K562 (cell line): Measurements from ENCODE around the gene STAB1. TPM values are rescaled to one million over a fixed set of nuclear protein-coding genes. Genes with fewer than 3 reads are reported as not detected.

Source experiments
- ATAC-seq: fragments of 200-7000 bp; cut with Tn5 transposase; 3 replicates; pipeline ENCODE4 v1.9.1; 2020; ENCODE audit warnings: moderate library complexity
- BruUV-seq: library from RNA; stranded (reverse); fragments of 400-500 nt; replicated peaks from 2 replicates; lab custom pipeline; 2021; lab: Mats Ljungman, UMichigan
- CTCF ChIA-PET: fragments of 300-600 bp; formaldehyde crosslinking; extraction: SDS; loops from one replicate; lab custom pipeline; 2021; ENCODE audit warnings: low intra/inter-chr PET ratio; lab: Yijun Ruan, JAX
- POLR2A ChIA-PET: fragments of 300-600, 350-650 bp; sonication (Branson Sonifier 250); formaldehyde crosslinking; extraction: SDS; loops from one replicate; lab custom pipeline; 2021; ENCODE audit warnings: antibody characterized with exemption, inconsistent platforms; lab: Yijun Ruan, JAX
- DNase-seq, 4 experiments: peaks; one replicate each; pipeline versions ENCODE4 v3.0.0 to v3.0.0-alpha.2; 2011 to 2018; ENCODE audit warnings: low spot score in 3 of 4, mixed read lengths in 3 of 4; ENCODE audit errors: extremely low read depth in 1 of 4
- FAIRE-seq: peaks from 2 replicates; lab custom pipeline; 2011; peaks lifted over from hg19 to GRCh38; lab: Jason Lieb, UNC
- H2AFZ ChIP-seq: 2 replicates; pipeline ENCODE4 v1.6.0; 2011; ENCODE audit warnings: low read depth, low read length, control low read depth, inconsistent platforms
- H3K27ac ChIP-seq: fragments of 200-600 bp; 3 replicates; pipeline ENCODE4 v1.8.0; 2011; ENCODE audit warnings: low read depth, mild to moderate bottlenecking, control low read depth, inconsistent platforms, low read length, moderate library complexity, mixed read lengths; ENCODE audit errors: extremely low read depth
- H3K27me3 ChIP-seq, 2 experiments: fragments of 300-600 bp in 1 of 2; 2 replicates in 1 of 2; 3 replicates in 1 of 2; pipeline versions ENCODE4 v1.6.0 to v1.8.0; 2011; ENCODE audit warnings: inconsistent platforms in 2 of 2, low read length in 2 of 2, mild to moderate bottlenecking in 1 of 2, mixed read lengths in 1 of 2, moderate library complexity in 1 of 2; ENCODE audit not compliant: control insufficient read depth in 2 of 2, insufficient read depth in 2 of 2
- H3K36me3 ChIP-seq: fragments of 300-600 bp; 3 replicates; pipeline ENCODE4 v1.8.0; 2011; ENCODE audit warnings: mild to moderate bottlenecking, low read length, inconsistent platforms; ENCODE audit not compliant: control insufficient read depth, insufficient read depth
- H3K4me1 ChIP-seq, 2 experiments: fragments of 200-600 bp in 1 of 2; replicated peaks in 1 of 2; 2 replicates in 1 of 2; 3 replicates in 1 of 2; pipeline versions ENCODE4 v1.5.1 to v1.8.0; 2011; ENCODE audit warnings: inconsistent platforms in 2 of 2, low read length in 2 of 2, mild to moderate bottlenecking in 1 of 2, mixed read lengths in 1 of 2, moderate library complexity in 1 of 2; ENCODE audit not compliant: control insufficient read depth in 2 of 2, insufficient read depth in 2 of 2
- H3K4me2 ChIP-seq: 2 replicates; pipeline ENCODE4 v1.6.1; 2011; ENCODE audit warnings: low read length, control low read depth, inconsistent platforms, mixed read lengths; ENCODE audit not compliant: insufficient read depth
- H3K4me3 ChIP-seq: fragments of 200-600 bp; sonication (generic), shearing (Covaris generic); 2 replicates; pipeline ENCODE4 v1.5.1; 2016; ENCODE audit warnings: control low read depth, inconsistent platforms
- H3K79me2 ChIP-seq: fragments of 200-600 bp; 3 replicates; pipeline ENCODE4 v1.8.0; 2011; ENCODE audit warnings: low read length, inconsistent platforms; ENCODE audit not compliant: control insufficient read depth, insufficient read depth
- H3K9ac ChIP-seq, 2 experiments: 2 replicates each; pipeline versions ENCODE4 v1.6.0 to v1.6.1; 2011; ENCODE audit warnings: low read depth in 2 of 2, low read length in 2 of 2, control low read depth in 1 of 2, inconsistent platforms in 1 of 2, mild to moderate bottlenecking in 1 of 2, mixed read lengths in 1 of 2; ENCODE audit not compliant: insufficient read depth in 1 of 2
- H3K9me1 ChIP-seq: one replicate; pipeline ENCODE4 v1.6.0; 2011; ENCODE audit warnings: inconsistent platforms, mild to moderate bottlenecking, low read length, moderate library complexity; ENCODE audit not compliant: control insufficient read depth, insufficient read depth
- H3K9me3 ChIP-seq: replicated peaks from 2 replicates; pipeline ENCODE4 v1.5.1; 2011; ENCODE audit warnings: low read depth, low read length, inconsistent platforms; ENCODE audit not compliant: control insufficient read depth, insufficient read depth
- H4K20me1 ChIP-seq: replicated peaks from 2 replicates; pipeline ENCODE4 v1.6.1; 2011; ENCODE audit warnings: low read length, inconsistent platforms, mixed read lengths; ENCODE audit not compliant: control insufficient read depth, insufficient read depth
- GATAD2A ChIP-seq: fragments of 450-650 bp; IDR thresholded peaks from 2 replicates; pipeline ENCODE4 v1.6.1; 2017
- POLR2AphosphoS5 ChIP-seq: IDR thresholded peaks from 2 replicates; pipeline ENCODE4 v1.6.1; 2011; ENCODE audit warnings: mild to moderate bottlenecking, low read depth, low read length, moderate library complexity; ENCODE audit not compliant: control insufficient read depth, insufficient read depth
- RHOXF2B ChIP-seq: fragments of 250-450 bp; sonication (Bioruptor Pico); conservative IDR thresholded peaks from 2 replicates; pipeline ENCODE4 v1.5.1; 2021
- SAFB ChIP-seq: fragments of 200-400 bp; formaldehyde crosslinking; IDR thresholded peaks from 2 replicates; pipeline ENCODE4 v1.6.1; 2017; ENCODE audit warnings: low read depth, low read length, borderline replicate concordance
- SMARCB1 ChIP-seq: IDR thresholded peaks from 2 replicates; pipeline ENCODE4 v1.6.1; 2011; ENCODE audit warnings: improper control_type of control experiment, low read depth; ENCODE audit not compliant: insufficient read length
- THRAP3 ChIP-seq: fragments of 450-650 bp; IDR thresholded peaks from 2 replicates; pipeline ENCODE4 v1.6.1; 2016; ENCODE audit warnings: mild to moderate bottlenecking, inconsistent platforms, borderline replicate concordance
- WGBS: fragments of 100-300 bp; shearing (Covaris generic); methylation state at CpG from one replicate; pipeline ENCODE4 v1.1.6; 2016; ENCODE audit warnings: low coverage, mixed read lengths; ENCODE audit not compliant: insufficient coverage; ENCODE audit errors: missing lambda C conversion rate; 5-methylcytosine and 5-hydroxymethylcytosine counted together
- in situ Hi-C: fragments of 300-500 bp; cut with MboI; formaldehyde crosslinking; loops from 4 replicates; pipeline ENCODE4 v1.15.0; 2018; ENCODE audit warnings: inconsistent platforms, mixed read lengths
- intact Hi-C: fragments of 100-400 bp; cut with micrococcal nuclease; formaldehyde crosslinking; loops from 2 replicates; pipeline ENCODE4 v1.14.2; 2022
- polyA plus RNA-seq, 8 experiments: library from polyadenylated mRNA; depleted of rRNA in 4 of 8; stranded (reverse) in 5 of 8; unstranded in 3 of 8; fragments of >200 nt; fragmentation: Nextera tagmentation in 2 of 8; fragmentation: Illumina TruSeq in 1 of 8; extraction: Ambion mirVana in 2 of 8; extraction: Trizol in 1 of 8; gene quantifications; 2 replicates each; pipeline versions ENCODE4 v1.2.1 to v1.2.3, GENCODE V29; 2011 to 2014; ENCODE audit warnings: inconsistent platforms in 1 of 8, missing spikeins in 1 of 8
- total RNA-seq, 7 experiments: library from RNA; depleted of rRNA in 6 of 7; stranded (reverse); fragments of >200 nt in 6 of 7; fragmentation: Illumina TruSeq in 2 of 7; extraction: Trizol in 2 of 7; gene quantifications; 2 replicates each; pipeline versions ENCODE4 v1.2.1 to v1.2.3, GENCODE V29; 2011 to 2021; ENCODE audit warnings: low replicate concordance in 1 of 7

The STAB1 gene
- total and polyA plus RNA-seq, 9 of the 15 experiments (the other 6 are each of a cell fraction or from before 2014, with no cell fraction given) = 0.20 to 3.9 (median 1.2) TPM

GRCh38 chr3:52521488-52521824, 26.3 kb downstream of the STAB1 start:
- no peaks in the 10 kb centered on the region for H3K27me3 ChIP-seq
- intact Hi-C loops (no loop called here), in situ Hi-C loops (no loop called here)
- ChIA-PET CTCF (no interaction called here), POLR2A (interaction anchor here (0.6 to 1.0 kb wide), 2 partner anchors 11 to 148 kb away, joined by 3 read pairs; no protein-coding TSS in a partner anchor)
- H3K9ac ChIP-seq = no peak overlapping the region; a peak in 1 of 4 replicates
- no TSS peak for BruUV-seq
- no peaks in the 10 kb centered on the region for H3K9me1 ChIP-seq
- H3K36me3 ChIP-seq = peaks cover 29% of the 10 kb centered on the region; the same call in 2 of the 3 replicates
- H3K4me1 ChIP-seq = peaks cover 12 to 62% of the 10 kb centered on the region in 2 experiments; a peak in 4 of 5 replicates
- 44% methylated on average over 5 of the region's 8 CpGs for WGBS
- no peak for ATAC-seq
- H3K9me3 ChIP-seq = no peaks in the 10 kb centered on the region
- TF ChIP-seq THRAP3 = no peak
- TF ChIP-seq SMARCB1 = no peak
- TF ChIP-seq RHOXF2B (CRISPR knock-in tag) = no peak
- TF ChIP-seq SAFB = no peak
- TF ChIP-seq GATAD2A = no peak
- TF ChIP-seq POLR2AphosphoS5 = no peak
- no peaks in the 10 kb centered on the region for H4K20me1 ChIP-seq
- DNase-seq = no peak
- no peak for FAIRE-seq
- H3K27ac ChIP-seq = no peak overlapping the region
- no peak overlapping the region for H2AFZ ChIP-seq
- no peak overlapping the region for H3K4me3 ChIP-seq
- H3K79me2 ChIP-seq = no peaks in the 10 kb centered on the region
- no peak overlapping the region for H3K4me2 ChIP-seq
